A673 (cell line): ENCODE results near the gene EMP2.

Experiments
- CTCF ChIP-seq: fragments of 300-800, 200-600 bp; sonication (generic); conservative IDR thresholded peaks from 2 replicates; pipeline ENCODE4 v1.5.1; 2017; ENCODE audit warnings: low read depth, mild to moderate bottlenecking, antibody characterized with exemption, low read length, moderate library complexity, mixed read lengths
- EZH2 ChIP-seq: fragments of 200-600 bp; sonication (generic); IDR thresholded peaks from 2 replicates; pipeline ENCODE4 v1.6.1; 2017; ENCODE audit warnings: borderline replicate concordance, low read depth, mild to moderate bottlenecking, mixed read lengths, antibody characterized with exemption, low read length; ENCODE audit not compliant: poor library complexity, severe bottlenecking

- TF ChIP-seq CTCF (no peak), EZH2 (no peak)
Measured at GRCh38 chr16:10614685-10615084, 34.3 kb upstream of the EMP2 start.
